ENCODE results near the gene CTSK. TPM values are rescaled to one million over a fixed set of nuclear protein-coding genes. Genes with fewer than 3 reads are reported as not detected.
A peak's percentile ranks its signal among the peaks of the same experiment; 100 is the strongest.

CTSK gene
- total and polyA plus RNA-seq, 2 of the 4 experiments (the other 2 are of a cell fraction): 7.7 to 15.1 TPM

GRCh38 chr1:150807249-150808023 lies 624 bp downstream of the CTSK start:
- dilution Hi-C loops (cut with HindIII; ENCODE audit: low sequenced_read_pairs, unreplicated experiment) (no loop called here), intact Hi-C loops (cut with micrococcal nuclease) (no loop called here)

More at GRCh38 chr1:150807249-150808023, 624 bp downstream of the CTSK start:
- Histone ChIP-seq H2AFZ (replicated peaks; ENCODE audit: low read length, poor library complexity) (no peak overlapping the region), H3K9me1 (ENCODE audit: insufficient read depth, low read length) (peaks cover 3% of the 10 kb centered on the region; the same call in 1 of the 2 replicates), H2BK20ac (ENCODE audit: low read depth, low read length) (no peak overlapping the region), H3K4me1 (ENCODE audit: control insufficient read depth, insufficient read depth, low read length) (peaks cover 10% of the 10 kb centered on the region), H3K18ac (ENCODE audit: low read depth, low read length) (peak overlapping the region; percentile 6; the same call in 1 of the 2 replicates), H3K4ac (ENCODE audit: low read depth, low read length) (peak overlapping the region; percentile 31; the same call in 1 of the 2 replicates), H3K56ac (ENCODE audit: extremely low read depth, insufficient read depth, low read length) (no peak overlapping the region), H4K20me1 (ENCODE audit: insufficient read depth, low read length) (no peaks in the 10 kb centered on the region), H2AK5ac (ENCODE audit: low read depth, low read length) (no peak overlapping the region), H3K23ac (ENCODE audit: low read depth, low read length) (peak overlapping the region; percentile 12; the same call in 1 of the 2 replicates), H3K4me2 (ENCODE audit: low read depth, low read length) (no peak overlapping the region), H3K14ac (replicated peaks; ENCODE audit: low read depth, low read length) (0 out of 2 replicates have a peak overlapping the region, but pooled peaks have one; percentile 22), H2BK120ac (ENCODE audit: low read depth, low read length) (no peak overlapping the region), H3K27ac (ENCODE audit: insufficient read depth, low read length) (no peak overlapping the region), H4K91ac (ENCODE audit: insufficient read depth, low read depth, low read length) (no peak overlapping the region), H3K4me3 (ENCODE audit: insufficient read depth, low read depth, low read length) (no peak overlapping the region), H2BK5ac (ENCODE audit: low read depth, low read length, poor library complexity, severe bottlenecking) (no peak overlapping the region), H3K79me1 (ENCODE audit: low read depth in 1 of 2, low read length in 2 of 2) (no peaks in the 10 kb centered on the region; a peak in 1 of 4 replicates), H2BK15ac (ENCODE audit: low read depth, low read length) (no peak overlapping the region), H3K9ac (ENCODE audit: low read depth, low read length) (no peak overlapping the region), H3K36me3 (ENCODE audit: control insufficient read depth, insufficient read depth, low read length) (peaks cover 8% of the 10 kb centered on the region), H4K5ac (ENCODE audit: low read depth, low read length) (peak overlapping the region; percentile 53; the same call in 1 of the 2 replicates), H2AK9ac (replicated peaks; ENCODE audit: low read depth, low read length, poor library complexity) (no peak overlapping the region), H4K8ac (ENCODE audit: low read depth in 2 of 2, low read length in 2 of 2) (no peak overlapping the region; a peak in 1 of 4 replicates), H3K27me3 (ENCODE audit: control insufficient read depth, insufficient read depth, low read length) (no peaks in the 10 kb centered on the region), H3K9me3 (ENCODE audit: control insufficient read depth, insufficient read depth, low read length) (no peaks in the 10 kb centered on the region)
- POLR2A ChIA-PET (ENCODE audit: unreplicated experiment): interaction anchor here (0.6 kb wide), 1 partner anchor 71 kb away, joined by 3 read pairs; no protein-coding TSS in a partner anchor
- WGBS, 2 experiments (ENCODE audit: extremely low coverage in 2 of 2, insufficient read length in 1 of 2): 63% methylated on average over 3 of the region's 7 CpGs; no CpG with 5 or more reads in 1 of the 2 experiments
- in situ Hi-C loops (cut with MboI; ENCODE audit: low sequenced_read_pairs): loop anchor here (10.0 kb wide), 1 partner anchor 243 kb away; no protein-coding TSS in a partner anchor
- DNase-seq: no peak
- TF ChIP-seq ELK1 (IDR thresholded peaks at IDR 0.05; ENCODE audit: borderline replicate concordance, low read depth, low read length) (no peak), MAFK (IDR thresholded peaks at IDR 0.05; ENCODE audit: low read depth, low read length) (no peak), RFX5 (IDR thresholded peaks at IDR 0.05; ENCODE audit: low read depth, low read length) (no peak), RAD21 (IDR thresholded peaks at IDR 0.05; ENCODE audit: low read length) (no peak), CTCF (conservative IDR thresholded peaks at IDR 0.05; ENCODE audit: low read depth, low read length) (no peak), SMC3 (IDR thresholded peaks at IDR 0.05; ENCODE audit: low read depth, low read length) (no peak), FOS (IDR thresholded peaks at IDR 0.05; ENCODE audit: low read depth, low read length) (no peak), CEBPB (IDR thresholded peaks at IDR 0.05; ENCODE audit: low read depth, low read length) (no peak), MAZ (IDR thresholded peaks at IDR 0.05; ENCODE audit: borderline replicate concordance, low read depth, low read length) (no peak)
- no peak for ATAC-seq (ENCODE audit: low read depth)
- CTCF ChIA-PET: interaction anchor here (1.3 kb wide), 1 partner anchor 13 kb away, joined by 3 read pairs; no protein-coding TSS in a partner anchor
- no TSS peak for BruUV-seq (replicated peaks)

All from IMR-90 (cell line).